Measurements from ENCODE around the gene LOX.

- TF ChIP-seq SMC3 (conservative IDR thresholded peaks at IDR 0.05; ENCODE audit: poor library complexity), result no peak
- no peak for TF ChIP-seq RAD21 (conservative IDR thresholded peaks at IDR 0.05)
These were observed 41.1 kb upstream of the LOX start for GRCh38 chr5:122119205-122119604.

All from neural cell (in vitro differentiated cells).